ENCODE data around the gene CHKA. TPM values are rescaled to one million over a fixed set of nuclear protein-coding genes. Genes with fewer than 3 reads are reported as not detected.

Gene CHKA
- total RNA-seq, 1 experiment from 2014 or later = 36.1 TPM

DNA sequence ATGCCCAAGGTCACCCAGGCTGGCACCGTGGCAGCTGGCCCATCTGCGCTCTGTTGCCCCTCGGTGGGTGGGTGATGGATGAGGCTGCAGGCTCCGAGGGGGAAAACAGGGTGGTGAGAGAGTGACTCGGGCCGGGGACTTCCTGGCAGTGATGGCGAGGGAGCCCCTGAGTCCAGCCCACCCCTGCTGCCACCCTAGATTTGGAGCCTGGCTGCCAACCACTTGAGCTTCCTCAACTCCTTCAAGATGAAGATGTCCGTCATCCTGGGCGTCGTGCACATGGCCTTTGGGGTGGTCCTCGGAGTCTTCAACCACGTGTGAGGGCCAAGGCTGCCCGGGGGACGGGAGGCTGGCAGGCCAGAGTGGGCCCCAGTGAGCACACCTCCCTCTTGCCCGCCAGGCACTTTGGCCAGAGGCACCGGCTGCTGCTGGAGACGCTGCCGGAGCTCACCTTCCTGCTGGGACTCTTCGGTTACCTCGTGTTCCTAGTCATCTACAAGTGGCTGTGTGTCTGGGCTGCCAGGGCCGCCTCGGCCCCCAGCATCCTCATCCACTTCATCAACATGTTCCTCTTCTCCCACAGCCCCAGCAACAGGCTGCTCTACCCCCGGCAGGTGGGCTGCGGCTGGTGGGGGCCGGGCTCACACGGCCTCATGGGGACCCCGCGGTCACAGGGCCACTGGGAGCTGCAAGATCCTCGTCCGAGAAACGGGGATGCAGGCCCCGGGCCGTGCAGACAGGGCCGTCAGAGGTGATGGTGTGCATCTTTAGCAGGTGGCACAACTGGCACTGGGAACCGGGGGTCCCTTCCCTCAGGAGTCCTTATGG, 72.3 kb downstream of the CHKA start:
- Histone ChIP-seq H3K36me3 (peaks cover 98% of the 10 kb centered on the region), H3K27me3 (replicated peaks) (no peaks in the 10 kb centered on the region), H3K4me3 (no peak overlapping the region), H3K27ac (no peak overlapping the region), H3K4me1 (replicated peaks) (no peaks in the 10 kb centered on the region), H3K9me3 (replicated peaks) (no peaks in the 10 kb centered on the region)
- no peak for DNase-seq (ENCODE audit: low read depth in 1 of 2, low spot score in 2 of 2)

DNA sequence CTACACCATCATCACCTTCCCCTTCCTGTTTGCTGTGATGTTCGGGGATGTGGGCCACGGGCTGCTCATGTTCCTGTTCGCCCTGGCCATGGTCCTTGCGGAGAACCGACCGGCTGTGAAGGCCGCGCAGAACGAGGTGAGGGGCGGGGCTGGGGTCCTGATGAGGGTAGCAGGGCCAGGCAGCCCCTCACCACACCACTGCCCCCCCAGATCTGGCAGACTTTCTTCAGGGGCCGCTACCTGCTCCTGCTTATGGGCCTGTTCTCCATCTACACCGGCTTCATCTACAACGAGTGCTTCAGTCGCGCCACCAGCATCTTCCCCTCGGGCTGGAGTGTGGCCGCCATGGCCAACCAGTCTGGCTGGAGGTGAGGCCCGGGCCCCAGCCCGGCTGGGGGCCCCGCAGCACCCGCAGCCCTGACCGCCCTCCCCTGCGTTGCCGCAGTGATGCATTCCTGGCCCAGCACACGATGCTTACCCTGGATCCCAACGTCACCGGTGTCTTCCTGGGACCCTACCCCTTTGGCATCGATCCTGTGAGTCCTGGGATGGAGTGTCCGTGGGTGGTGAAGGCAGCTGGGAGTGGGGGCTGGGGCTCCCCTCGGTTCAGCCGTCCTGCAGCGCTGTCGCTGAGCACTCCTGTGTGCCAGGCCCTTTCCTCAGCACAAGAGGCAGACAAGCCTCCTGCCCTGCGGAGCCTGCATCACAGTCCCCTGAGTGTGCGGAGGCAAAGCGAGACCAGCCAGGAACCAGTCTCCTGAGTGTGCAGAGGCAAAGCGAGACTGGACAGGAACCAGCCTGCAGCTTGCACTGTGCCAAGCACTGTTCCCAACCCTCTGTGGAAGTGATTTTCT, 73.5 kb downstream of the CHKA start:
- peaks cover 98% of the 10 kb centered on the region for H3K36me3 ChIP-seq

DNA sequence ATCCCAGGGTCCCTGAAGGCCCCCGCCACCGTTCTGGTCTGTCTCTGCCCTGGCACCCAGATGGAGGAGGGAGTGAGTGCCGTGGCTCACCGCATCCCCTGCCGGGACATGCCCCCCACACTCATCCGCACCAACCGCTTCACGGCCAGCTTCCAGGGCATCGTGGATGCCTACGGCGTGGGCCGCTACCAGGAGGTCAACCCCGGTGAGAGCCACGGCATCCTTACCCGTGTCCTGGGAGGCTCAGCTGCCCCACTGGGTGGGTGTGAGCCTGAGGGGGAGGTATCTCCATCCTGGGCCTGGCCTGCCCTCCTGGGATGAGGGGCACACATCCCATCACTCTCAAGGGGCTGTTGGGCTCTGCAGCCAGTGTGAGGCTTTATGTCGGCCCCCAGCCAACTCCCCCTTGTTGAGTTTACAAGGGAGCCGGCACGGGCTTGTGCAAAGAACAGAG, 76.3 kb downstream of the CHKA start:
- H3K27me3 ChIP-seq (replicated peaks) = no peaks in the 10 kb centered on the region
- no peak for DNase-seq (ENCODE audit: low read depth in 1 of 2, low spot score in 2 of 2)
- H3K27ac ChIP-seq = no peak overlapping the region
- H3K36me3 ChIP-seq = peaks cover 98% of the 10 kb centered on the region
- no peaks in the 10 kb centered on the region for H3K9me3 ChIP-seq (replicated peaks)
- no peak overlapping the region for H3K4me3 ChIP-seq
- peaks cover 13% of the 10 kb centered on the region for H3K4me1 ChIP-seq (replicated peaks)

More for the DNA sequence above, 73.5 kb downstream of the CHKA start:
- H3K4me3 ChIP-seq = no peak overlapping the region
- no peak for DNase-seq (ENCODE audit: low read depth in 1 of 2, low spot score in 2 of 2)
- no peak overlapping the region for H3K27ac ChIP-seq
- no peaks in the 10 kb centered on the region for H3K9me3 ChIP-seq (replicated peaks)
- H3K27me3 ChIP-seq (replicated peaks) = no peaks in the 10 kb centered on the region
- H3K4me1 ChIP-seq (replicated peaks) = no peaks in the 10 kb centered on the region

DNA sequence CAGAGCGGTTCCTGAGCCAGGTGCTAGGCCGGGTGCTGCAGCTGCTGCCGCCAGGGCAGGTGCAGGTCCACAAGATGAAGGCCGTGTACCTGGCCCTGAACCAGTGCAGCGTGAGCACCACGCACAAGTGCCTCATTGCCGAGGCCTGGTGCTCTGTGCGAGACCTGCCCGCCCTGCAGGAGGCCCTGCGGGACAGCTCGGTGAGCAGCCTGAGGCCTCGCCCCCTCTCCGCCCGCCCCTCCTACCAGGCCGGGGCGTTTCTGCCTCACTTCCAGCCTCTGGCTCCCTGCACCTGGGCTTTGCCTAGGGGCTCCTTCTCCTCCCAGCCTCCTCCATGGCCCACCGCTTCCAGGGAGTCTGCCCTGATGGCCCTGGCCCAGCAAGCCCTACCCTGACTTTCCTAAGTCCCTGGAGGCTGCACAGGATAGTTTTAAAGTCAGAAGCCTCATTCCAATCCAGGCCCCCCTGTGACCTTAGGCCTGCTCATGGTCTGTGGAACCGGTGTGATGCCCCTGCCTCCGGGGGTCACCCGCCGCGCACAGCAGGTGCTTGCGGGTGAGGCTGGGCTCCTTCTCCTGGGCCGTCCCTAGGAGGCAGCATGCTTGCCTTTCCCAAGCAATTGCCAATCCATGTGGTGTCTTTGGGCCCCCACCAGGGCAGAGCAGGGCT, 76.9 kb downstream of the CHKA start:
- Histone ChIP-seq H3K27ac (no peak overlapping the region), H3K36me3 (peaks cover 93% of the 10 kb centered on the region), H3K4me3 (no peak overlapping the region), H3K4me1 (replicated peaks) (peaks cover 20% of the 10 kb centered on the region), H3K27me3 (replicated peaks) (no peaks in the 10 kb centered on the region), H3K9me3 (replicated peaks) (no peaks in the 10 kb centered on the region)
- no peak for DNase-seq (ENCODE audit: low read depth in 1 of 2, low spot score in 2 of 2)

DNA sequence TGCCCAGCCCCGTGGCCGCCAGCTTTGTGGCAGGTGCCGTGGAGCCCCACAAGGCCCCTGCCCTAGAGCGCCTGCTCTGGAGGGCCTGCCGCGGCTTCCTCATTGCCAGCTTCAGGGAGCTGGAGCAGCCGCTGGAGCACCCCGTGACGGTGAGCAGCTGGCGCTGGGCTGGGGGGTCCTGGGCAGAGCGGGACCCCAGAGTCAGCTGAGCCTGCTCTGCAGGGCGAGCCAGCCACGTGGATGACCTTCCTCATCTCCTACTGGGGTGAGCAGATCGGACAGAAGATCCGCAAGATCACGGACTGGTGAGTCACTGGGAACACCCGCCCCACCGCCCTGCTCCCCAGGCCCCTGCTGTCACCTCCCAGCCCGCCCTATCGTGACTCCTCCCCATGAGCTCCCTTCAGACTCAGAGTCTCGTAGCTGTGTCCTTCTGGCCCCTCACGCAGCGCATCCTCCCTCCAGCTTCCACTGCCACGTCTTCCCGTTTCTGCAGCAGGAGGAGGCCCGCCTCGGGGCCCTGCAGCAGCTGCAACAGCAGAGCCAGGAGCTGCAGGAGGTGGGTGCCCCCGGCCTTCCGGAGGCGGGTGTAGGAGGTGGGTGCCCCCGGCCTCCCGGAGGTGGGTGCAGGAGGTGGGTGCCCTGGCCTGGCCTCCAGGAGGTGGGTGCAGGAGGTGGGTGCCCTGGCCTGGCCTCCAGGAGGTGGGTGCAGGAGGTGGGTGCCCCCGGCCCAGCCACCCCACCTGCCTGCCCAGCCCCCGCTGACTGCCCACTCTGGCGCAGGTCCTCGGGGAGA, 77.6 kb downstream of the CHKA start:
- Histone ChIP-seq H3K27me3 (replicated peaks) (no peaks in the 10 kb centered on the region), H3K36me3 (peaks cover 91% of the 10 kb centered on the region), H3K4me3 (no peak overlapping the region), H3K27ac (no peak overlapping the region), H3K9me3 (replicated peaks) (no peaks in the 10 kb centered on the region), H3K4me1 (replicated peaks) (peaks cover 27% of the 10 kb centered on the region)
- no peak for DNase-seq (ENCODE audit: low read depth in 1 of 2, low spot score in 2 of 2)

DNA sequence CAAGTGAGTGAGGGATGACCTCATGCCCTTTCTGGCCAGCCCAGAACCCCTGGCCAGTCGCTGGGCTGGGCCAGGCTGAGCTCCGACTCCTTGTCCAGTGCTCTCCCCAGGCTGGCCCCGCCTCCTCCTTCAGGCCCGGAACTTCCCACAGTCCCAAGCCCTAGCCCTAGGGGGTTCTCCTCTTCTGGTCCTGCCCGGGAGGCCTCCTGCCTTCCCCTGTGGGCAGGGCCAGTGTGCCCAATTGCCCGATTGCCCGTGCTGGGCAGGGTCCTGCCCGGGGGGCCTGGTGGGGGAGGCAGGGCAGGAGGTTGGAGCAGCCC, 78.2 kb downstream of the CHKA start:
- DNase-seq (ENCODE audit: low read depth in 1 of 2, low spot score in 2 of 2) = no peak
- no peak overlapping the region for H3K27ac ChIP-seq
- peaks cover 32% of the 10 kb centered on the region for H3K4me1 ChIP-seq (replicated peaks)

DNA sequence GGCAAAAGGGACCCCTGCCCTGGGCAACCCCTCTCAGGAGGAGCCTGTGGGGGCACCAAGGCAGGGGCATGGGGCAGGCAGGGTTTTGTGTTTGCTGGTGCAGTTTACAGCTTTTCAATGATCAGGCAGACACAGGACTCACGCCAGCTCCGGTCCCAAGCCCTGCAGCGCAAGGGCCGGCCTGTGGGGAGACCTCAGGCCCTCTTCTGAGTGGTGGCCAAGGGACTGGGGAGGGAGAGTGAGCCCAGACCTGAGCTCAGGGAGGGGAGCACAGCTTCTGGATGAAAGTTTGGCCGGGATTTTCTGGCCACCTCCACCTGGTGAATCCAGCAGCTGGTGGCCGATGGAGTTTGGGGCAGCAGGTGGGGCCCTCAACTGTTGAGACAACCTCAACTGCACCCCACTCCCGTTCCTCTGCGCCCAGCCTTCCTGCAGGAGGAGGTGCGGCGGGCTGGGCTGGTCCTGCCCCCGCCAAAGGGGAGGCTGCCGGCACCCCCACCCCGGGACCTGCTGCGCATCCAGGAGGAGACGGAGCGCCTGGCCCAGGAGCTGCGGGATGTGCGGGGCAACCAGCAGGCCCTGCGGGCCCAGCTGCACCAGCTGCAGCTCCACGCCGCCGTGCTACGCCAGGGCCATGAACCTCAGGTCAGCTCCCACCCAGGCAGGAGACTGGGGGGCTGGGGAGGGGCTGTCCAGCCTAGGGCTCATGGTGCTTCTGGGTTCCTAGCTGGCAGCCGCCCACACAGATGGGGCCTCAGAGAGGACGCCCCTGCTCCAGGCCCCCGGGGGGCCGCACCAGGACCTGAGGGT, 78.8 kb downstream of the CHKA start:
- Histone ChIP-seq H3K9me3 (replicated peaks) (no peaks in the 10 kb centered on the region), H3K27me3 (replicated peaks) (no peaks in the 10 kb centered on the region), H3K27ac (no peak overlapping the region), H3K4me1 (replicated peaks) (peaks cover 35% of the 10 kb centered on the region), H3K4me3 (no peak overlapping the region), H3K36me3 (peaks cover 80% of the 10 kb centered on the region)
- no peak for DNase-seq (ENCODE audit: low read depth in 1 of 2, low spot score in 2 of 2)

More for the DNA sequence above, 78.2 kb downstream of the CHKA start:
- no peaks in the 10 kb centered on the region for H3K9me3 ChIP-seq (replicated peaks)
- H3K27me3 ChIP-seq (replicated peaks) = no peaks in the 10 kb centered on the region
- no peak overlapping the region for H3K4me3 ChIP-seq
- H3K36me3 ChIP-seq = peaks cover 86% of the 10 kb centered on the region

DNA sequence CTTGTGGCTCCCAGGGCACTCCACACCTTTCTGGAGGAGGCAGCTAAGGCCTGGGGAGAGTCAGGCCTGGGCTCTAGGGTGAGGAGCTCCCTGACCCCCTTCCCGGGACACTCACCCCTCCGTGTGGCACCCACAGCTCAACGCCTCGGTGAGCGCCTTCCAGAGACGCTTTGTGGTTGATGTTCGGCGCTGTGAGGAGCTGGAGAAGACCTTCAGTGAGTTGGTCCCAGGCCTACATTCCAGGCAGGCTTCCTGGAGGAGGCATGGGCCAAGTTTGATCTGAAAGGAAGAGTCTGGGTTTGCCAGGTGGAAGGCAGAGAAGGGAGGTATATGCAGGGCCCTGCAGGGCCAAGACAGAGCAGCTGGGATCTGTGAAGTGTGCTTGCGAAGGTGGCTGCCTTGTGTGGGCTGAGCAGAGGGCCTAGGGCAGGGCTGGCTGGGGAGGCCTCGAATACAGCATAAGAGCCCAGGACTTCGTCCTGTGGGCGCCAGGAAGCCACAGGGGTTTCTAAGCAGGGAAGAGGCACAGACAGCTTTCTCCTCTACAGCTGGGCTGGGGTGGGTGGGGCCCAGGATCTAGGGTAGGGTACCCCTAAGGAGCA, 79.5 kb downstream of the CHKA start:
- Histone ChIP-seq H3K27ac (no peak overlapping the region), H3K4me1 (replicated peaks) (peaks cover 35% of the 10 kb centered on the region), H3K27me3 (replicated peaks) (no peaks in the 10 kb centered on the region)

DNA sequence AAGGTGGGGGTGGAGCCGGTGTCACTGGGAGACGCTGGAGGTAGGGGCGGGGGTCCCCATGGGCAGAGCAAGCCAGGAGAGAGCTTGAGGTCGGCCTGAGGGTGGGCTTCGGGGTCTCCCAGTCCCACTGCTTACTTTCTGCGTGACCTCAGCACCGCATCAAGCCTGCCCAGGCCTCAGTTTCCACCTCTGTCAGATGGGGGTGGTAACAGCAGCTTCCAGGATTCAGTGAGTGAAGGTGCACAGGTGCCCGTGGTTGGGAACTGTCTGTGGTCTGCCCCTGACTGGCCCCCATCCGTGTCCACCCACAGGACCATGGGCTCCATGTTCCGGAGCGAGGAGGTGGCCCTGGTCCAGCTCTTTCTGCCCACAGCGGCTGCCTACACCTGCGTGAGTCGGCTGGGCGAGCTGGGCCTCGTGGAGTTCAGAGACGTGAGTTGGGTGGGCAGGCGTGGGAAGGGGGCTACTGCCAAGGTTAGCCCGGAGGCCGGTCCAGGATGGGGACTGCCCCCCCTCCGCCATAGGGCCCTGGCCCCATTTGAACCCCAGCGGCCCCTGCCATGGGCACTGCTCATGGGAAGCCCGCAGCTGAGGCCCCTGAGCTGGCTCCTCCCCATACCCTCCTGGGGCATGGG, 80.1 kb downstream of the CHKA start:
- no peak for DNase-seq (ENCODE audit: low read depth in 1 of 2, low spot score in 2 of 2)
- Histone ChIP-seq H3K9me3 (replicated peaks) (no peaks in the 10 kb centered on the region), H3K4me3 (peak overlapping the region; percentile 67), H3K27ac (peak overlapping the region; percentile 68), H3K4me1 (replicated peaks) (peaks cover 35% of the 10 kb centered on the region), H3K27me3 (replicated peaks) (no peaks in the 10 kb centered on the region), H3K36me3 (peaks cover 79% of the 10 kb centered on the region)

More for the DNA sequence above, 79.5 kb downstream of the CHKA start:
- H3K9me3 ChIP-seq (replicated peaks) = no peaks in the 10 kb centered on the region
- no peak for DNase-seq (ENCODE audit: low read depth in 1 of 2, low spot score in 2 of 2)
- no peak overlapping the region for H3K4me3 ChIP-seq
- peaks cover 79% of the 10 kb centered on the region for H3K36me3 ChIP-seq

DNA sequence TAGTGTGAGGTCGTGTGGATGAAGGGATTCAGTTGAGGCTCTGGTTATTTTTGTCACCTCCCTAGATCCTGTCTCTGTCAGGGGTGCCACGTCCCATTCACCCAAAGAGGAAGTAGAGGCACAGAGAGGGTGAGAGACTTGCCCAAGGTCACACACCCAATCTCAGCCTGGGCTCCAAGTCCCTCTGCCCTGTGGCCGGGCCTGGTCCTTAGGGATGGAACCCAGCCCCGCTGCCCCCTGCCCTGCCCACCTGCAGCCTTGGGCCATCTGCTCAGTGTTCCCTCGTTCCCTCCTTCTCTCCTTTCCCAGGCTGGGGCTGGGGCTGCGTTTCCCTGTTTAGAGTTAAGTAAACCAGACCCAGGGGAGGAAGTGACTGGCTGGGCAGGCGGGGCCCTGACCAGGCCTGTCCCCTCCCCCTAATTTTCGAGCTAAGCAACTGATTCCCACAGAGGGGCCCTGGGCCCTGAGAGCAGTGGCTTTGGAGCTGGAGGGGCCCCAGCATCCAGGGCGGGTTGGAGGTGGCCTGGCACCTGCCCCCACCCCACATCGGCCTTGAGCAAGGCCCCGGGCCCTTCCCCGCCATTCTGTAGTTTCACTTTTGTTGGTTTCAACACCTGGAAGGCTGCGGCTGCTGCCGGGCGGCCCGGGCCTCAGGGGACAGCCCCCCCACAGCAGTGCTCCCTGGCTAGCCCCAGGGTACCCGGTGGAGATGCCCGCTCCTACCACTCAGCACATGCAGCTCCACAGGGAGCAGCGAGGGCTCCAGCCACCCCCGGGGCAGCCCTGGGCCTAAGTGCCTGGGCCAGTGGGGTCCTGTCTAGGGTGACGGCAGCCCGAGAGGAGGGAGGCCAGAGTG, 80.9 kb downstream of the CHKA start:
- peaks cover 76% of the 10 kb centered on the region for H3K36me3 ChIP-seq
- peak overlapping the region; percentile 67 for H3K4me3 ChIP-seq
- peak overlapping the region; percentile 68 for H3K27ac ChIP-seq
- H3K27me3 ChIP-seq (replicated peaks) = no peaks in the 10 kb centered on the region
- DNase-seq (ENCODE audit: low read depth in 1 of 2, low spot score in 2 of 2) = peak in 1 of 2 experiments; percentile 78
- H3K4me1 ChIP-seq (replicated peaks) = peaks cover 35% of the 10 kb centered on the region
- H3K9me3 ChIP-seq (replicated peaks) = no peaks in the 10 kb centered on the region

DNA sequence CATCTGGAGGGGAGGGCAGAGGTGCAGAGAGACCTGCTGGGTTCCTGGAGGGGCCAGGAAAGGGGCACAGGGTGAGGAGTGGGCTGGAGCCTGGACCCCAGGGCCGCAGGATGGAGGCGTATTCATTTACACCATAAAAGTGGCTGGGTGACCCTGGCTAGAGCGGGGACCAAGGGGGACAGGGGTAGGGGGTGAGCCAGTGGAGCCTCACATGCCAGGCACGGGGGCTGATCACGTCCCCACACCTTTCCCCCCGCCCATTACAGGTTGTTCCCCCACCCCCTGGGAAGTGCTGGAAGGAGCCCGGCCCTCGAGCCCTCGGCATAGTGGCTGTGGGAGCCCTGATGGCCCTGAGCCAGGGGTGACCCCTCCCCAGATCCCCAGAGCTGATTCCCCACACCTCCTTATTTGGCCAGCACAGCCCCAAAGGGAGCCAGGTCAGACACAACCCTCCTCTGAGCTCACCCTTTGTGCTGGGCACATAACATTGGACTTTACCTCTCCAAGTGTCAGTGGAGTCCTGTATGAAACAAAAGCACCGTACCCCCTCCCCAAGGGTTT, 81.6 kb downstream of the CHKA start:
- Histone ChIP-seq H3K9me3 (replicated peaks) (no peaks in the 10 kb centered on the region), H3K27ac (peak overlapping the region; percentile 68), H3K4me1 (replicated peaks) (peaks cover 35% of the 10 kb centered on the region), H3K36me3 (peaks cover 74% of the 10 kb centered on the region), H3K4me3 (peak overlapping the region; percentile 67), H3K27me3 (replicated peaks) (no peaks in the 10 kb centered on the region)
- DNase-seq (ENCODE audit: low read depth in 1 of 2, low spot score in 2 of 2) = no peak
